SK-N-SH (cell line): Measurements from ENCODE around the gene MIOS. TPM values are rescaled to one million over a fixed set of nuclear protein-coding genes. Genes with fewer than 3 reads are reported as not detected.

Experiments
- CTCF ChIA-PET: fragments of 300-600, 350-600 bp; formaldehyde crosslinking; extraction: SDS; loops from one replicate; lab custom pipeline; 2021; lab: Yijun Ruan, JAX
- POLR2A ChIA-PET: fragments of 350-600 bp; sonication (Branson Sonifier 250); formaldehyde crosslinking; extraction: SDS; loops from one replicate; lab custom pipeline; 2020; ENCODE audit warnings: antibody characterized with exemption, inconsistent platforms; lab: Yijun Ruan, JAX
- DNase-seq: peaks from one replicate; pipeline ENCODE4 v3.0.0; 2012
- H2AFZ ChIP-seq: fragments of 200-600 bp; sonication (generic); 2 replicates; pipeline ENCODE4 v1.8.1; 2016; ENCODE audit warnings: antibody characterized with exemption, mild to moderate bottlenecking, low read depth
- H3F3A ChIP-seq: fragments of 200-600 bp; sonication (generic); replicated peaks from 2 replicates; pipeline ENCODE3; 2016; ENCODE audit warnings: antibody characterized with exemption, mild to moderate bottlenecking; ENCODE audit not compliant: insufficient read depth
- H3K27ac ChIP-seq, 2 experiments: fragments of 200-500 bp in 1 of 2; fragments of 200-600 bp in 1 of 2; sonication (Bioruptor generic) in 1 of 2; sonication (generic), shearing (Covaris generic) in 1 of 2; 2 replicates each; pipeline versions ENCODE4 v1.5.1 to v1.6.1; 2014 to 2016; ENCODE audit warnings: low read depth in 2 of 2, inconsistent platforms in 1 of 2, low read length in 1 of 2, mild to moderate bottlenecking in 1 of 2, mixed read lengths in 1 of 2
- H3K27me3 ChIP-seq: fragments of 200-600 bp; sonication (generic), shearing (Covaris generic); 2 replicates; pipeline ENCODE4 v1.6.1; 2016; ENCODE audit warnings: mixed run types; ENCODE audit not compliant: insufficient read depth
- H3K36me3 ChIP-seq, 2 experiments: fragments of 200-500 bp in 1 of 2; fragments of 200-600 bp in 1 of 2; sonication (Bioruptor generic) in 1 of 2; sonication (generic) in 1 of 2; replicated peaks in 1 of 2; 2 replicates each; pipeline versions ENCODE3 to v1.5.1; 2014 to 2016; ENCODE audit warnings: low read length in 1 of 2, mild to moderate bottlenecking in 1 of 2; ENCODE audit not compliant: insufficient read depth in 2 of 2, control insufficient read depth in 1 of 2
- H3K4me1 ChIP-seq, 2 experiments: fragments of 200-500 bp in 1 of 2; fragments of 200-600 bp in 1 of 2; sonication (Bioruptor generic) in 1 of 2; sonication (generic), shearing (Covaris generic) in 1 of 2; 2 replicates each; pipeline versions ENCODE4 v1.5.1 to v1.6.1; 2014 to 2016; ENCODE audit warnings: low read depth in 1 of 2, low read length in 1 of 2, mixed run types in 1 of 2; ENCODE audit not compliant: insufficient read depth in 2 of 2, control insufficient read depth in 1 of 2
- H3K4me2 ChIP-seq: fragments of 200-600 bp; sonication (generic), shearing (Covaris generic); 2 replicates; pipeline ENCODE4 v1.6.1; 2017; ENCODE audit warnings: mixed run types
- H3K4me3 ChIP-seq, 2 experiments: fragments of 200-500 bp in 1 of 2; fragments of 200-600 bp in 1 of 2; sonication (Bioruptor generic) in 1 of 2; sonication (generic), shearing (Covaris generic) in 1 of 2; 2 replicates each; pipeline versions ENCODE4 v1.5.1 to v1.8.1; 2014 to 2016; ENCODE audit warnings: low read depth in 2 of 2, inconsistent platforms in 1 of 2, low read length in 1 of 2, mild to moderate bottlenecking in 1 of 2, mixed read lengths in 1 of 2, moderate library complexity in 1 of 2
- H3K79me2 ChIP-seq: fragments of 200-600 bp; sonication (generic); 2 replicates; pipeline ENCODE4 v1.8.1; 2017; ENCODE audit warnings: mild to moderate bottlenecking; ENCODE audit not compliant: insufficient read depth
- H3K9ac ChIP-seq: fragments of 200-600 bp; sonication (generic); 2 replicates; pipeline ENCODE4 v1.6.1; 2017; ENCODE audit warnings: mixed run types
- H3K9me2 ChIP-seq: fragments of 200-600 bp; sonication (generic); 2 replicates; pipeline ENCODE4 v1.6.1; 2017; ENCODE audit warnings: mixed run types
- H3K9me3 ChIP-seq: fragments of 200-600 bp; sonication (generic); 2 replicates; pipeline ENCODE4 v1.6.1; 2017; ENCODE audit warnings: mixed run types, mild to moderate bottlenecking, moderate library complexity
- H4K20me1 ChIP-seq: fragments of 200-600 bp; sonication (generic); 2 replicates; pipeline ENCODE4 v1.6.1; 2017; ENCODE audit warnings: mild to moderate bottlenecking, mixed run types; ENCODE audit not compliant: insufficient read depth
- CHD2 ChIP-seq: fragments of 150-350 bp; IDR thresholded peaks from 2 replicates; pipeline ENCODE4 v1.6.1; 2018; ENCODE audit warnings: low read length; ENCODE audit not compliant: partially characterized antibody
- ELF1 ChIP-seq: IDR thresholded peaks from 2 replicates; pipeline ENCODE4 v1.4.0; 2012
- EP300 ChIP-seq, 2 experiments: IDR thresholded peaks; 2 replicates each; pipeline versions ENCODE4 v1.4.0 to v1.6.1; 2012; ENCODE audit warnings: borderline replicate concordance in 1 of 2, low read depth in 1 of 2, low read length in 1 of 2
- EZH2phosphoT487 ChIP-seq: fragments of 200-600 bp; sonication (generic); IDR thresholded peaks from 2 replicates; pipeline ENCODE4 v1.6.1; 2017; ENCODE audit warnings: low read depth, mixed run types, mild to moderate bottlenecking, antibody characterized with exemption, moderate library complexity, borderline replicate concordance
- FOSL2 ChIP-seq: IDR thresholded peaks from 2 replicates; pipeline ENCODE4 v1.4.0; 2012; ENCODE audit warnings: low read depth, mild to moderate bottlenecking, moderate library complexity, borderline replicate concordance
- FOXJ3 ChIP-seq: sonication (generic); formaldehyde crosslinking; IDR thresholded peaks from 2 replicates; pipeline ENCODE4 v1.5.1; 2020; ENCODE audit warnings: mild to moderate bottlenecking, missing genetic modification reagents
- FOXM1 ChIP-seq: IDR thresholded peaks from 2 replicates; pipeline ENCODE4 v1.4.0; 2012; ENCODE audit warnings: low read depth, mild to moderate bottlenecking
- GABPA ChIP-seq: IDR thresholded peaks from 2 replicates; pipeline ENCODE4 v1.4.0; 2012; ENCODE audit warnings: low read depth, mild to moderate bottlenecking
- GATA2 ChIP-seq: sonication (generic); formaldehyde crosslinking; IDR thresholded peaks from 2 replicates; pipeline ENCODE4 v1.5.0; 2020; ENCODE audit warnings: mild to moderate bottlenecking, missing genetic modification reagents
- IRF3 ChIP-seq: fragments of 150-350 bp; IDR thresholded peaks from 2 replicates; pipeline ENCODE4 v1.6.1; 2016; ENCODE audit warnings: mild to moderate bottlenecking, low read depth, low read length
- MAX ChIP-seq: IDR thresholded peaks from 2 replicates; pipeline ENCODE4 v1.4.0; 2012; ENCODE audit warnings: low read depth
- MEF2A ChIP-seq: IDR thresholded peaks from 2 replicates; pipeline ENCODE4 v1.4.0; 2012; ENCODE audit warnings: low read depth, borderline replicate concordance
- NFIC ChIP-seq: IDR thresholded peaks from 2 replicates; pipeline ENCODE4 v1.4.0; 2012; ENCODE audit warnings: borderline replicate concordance
- RAD21 ChIP-seq: IDR thresholded peaks from 2 replicates; pipeline ENCODE4 v1.6.1; 2012; ENCODE audit warnings: mild to moderate bottlenecking, low read length
- RCOR1 ChIP-seq: fragments of 150-350 bp; IDR thresholded peaks from 2 replicates; pipeline ENCODE4 v1.6.1; 2017; ENCODE audit warnings: antibody characterized with exemption, low read length
- RFX5 ChIP-seq: IDR thresholded peaks from 2 replicates; pipeline ENCODE4 v1.6.1; 2012; ENCODE audit warnings: mild to moderate bottlenecking, improper control_type of control experiment, low read length
- RXRA ChIP-seq: IDR thresholded peaks from 2 replicates; pipeline ENCODE4 v1.4.0; 2012; ENCODE audit warnings: low read depth, mild to moderate bottlenecking, borderline replicate concordance
- SIN3A ChIP-seq: IDR thresholded peaks from 2 replicates; pipeline ENCODE4 v1.6.1; 2012; ENCODE audit warnings: low read depth, mild to moderate bottlenecking, low read length, moderate library complexity, borderline replicate concordance
- SMC3 ChIP-seq: IDR thresholded peaks from 2 replicates; pipeline ENCODE4 v1.6.1; 2012; ENCODE audit warnings: low read depth, low read length, improper control_type of control experiment
- TAF1 ChIP-seq: IDR thresholded peaks from 2 replicates; pipeline ENCODE4 v1.6.1; 2012; ENCODE audit warnings: low read depth, mild to moderate bottlenecking, low read length, moderate library complexity, borderline replicate concordance
- TEAD4 ChIP-seq: IDR thresholded peaks from 2 replicates; pipeline ENCODE4 v1.4.0; 2012; ENCODE audit warnings: mild to moderate bottlenecking, borderline replicate concordance; ENCODE audit not compliant: insufficient read depth
- USF1 ChIP-seq: IDR thresholded peaks from 2 replicates; pipeline ENCODE4 v1.4.0; 2012; ENCODE audit warnings: low read depth, borderline replicate concordance
- WGBS: methylation state at CpG from one replicate; pipeline ENCODE4 v1.1.6; 2017; ENCODE audit warnings: low lambda C conversion rate; 5-methylcytosine and 5-hydroxymethylcytosine counted together
- polyA plus RNA-seq, 3 experiments: library from polyadenylated mRNA; depleted of rRNA; stranded (reverse); fragments of >200 nt; gene quantifications; 2 replicates each; pipeline ENCODE4 v1.2.3, GENCODE V29; 2012

The MIOS gene
- polyA plus RNA-seq, 1 of the 3 experiments (the other 2 are of a cell fraction) = 16.4 TPM

- Histone ChIP-seq H3K27me3 (no peaks in the 10 kb centered on the region), H3F3A (no peaks in the 10 kb centered on the region), H3K9me3 (no peaks in the 10 kb centered on the region), H3K4me2 (peak overlapping the region; percentile 81), H3K9me2 (no peaks in the 10 kb centered on the region), H3K4me1 (peaks cover 0 to 21% of the 10 kb centered on the region in 2 experiments; a peak in 2 of 4 replicates), H3K79me2 (peaks cover 42% of the 10 kb centered on the region), H3K4me3 (peak overlapping the region; percentile 79 to 85; a peak in 3 of 4 replicates), H3K36me3 (peaks cover 3 to 8% of the 10 kb centered on the region in 2 experiments), H3K9ac (peak overlapping the region; percentile 68; the same call in 1 of the 2 replicates), H3K27ac (peak overlapping the region in 1 of 2 experiments; percentile 96; a peak in 3 of 4 replicates), H2AFZ (peak overlapping the region; percentile 91), H4K20me1 (no peaks in the 10 kb centered on the region)
- POLR2A ChIA-PET = interaction anchor here (0.6 to 1.6 kb wide), 4 partner anchors 39 to 649 kb away, joined by 3 to 6 read pairs (median 3); partner anchors contain the start of gene C1GALT1
- CTCF ChIA-PET = interaction anchor here (0.7 to 4.3 kb wide), 13 partner anchors 10 to 654 kb away, joined by 3 to 23 read pairs (median 4); no protein-coding TSS in a partner anchor
- no peak for DNase-seq
- 81% methylated on average over 6 of the region's 6 CpGs for WGBS
- TF ChIP-seq RAD21 (no peak), USF1 (no peak), MEF2A (no peak), NFIC (no peak), RFX5 (no peak), GABPA (no peak), GATA2 (no peak), FOXM1 (no peak), IRF3 (no peak), ELF1 (no peak), FOSL2 (no peak), SMC3 (no peak), TEAD4 (no peak), RCOR1 (no peak), MAX (no peak), EP300 (IDR thresholded peaks at IDR 0.05; ENCODE audit: borderline replicate concordance in 1 of 2, low read depth in 1 of 2, low read length in 1 of 2) (no peak), TAF1 (no peak)
Measured at GRCh38 chr7:7642081-7642480, 75.4 kb downstream of the MIOS start.

GRCh38 chr7:7647495-7648036 lies 80.9 kb downstream of the MIOS start:
- Histone ChIP-seq H3F3A (no peaks in the 10 kb centered on the region), H3K4me3 (no peak overlapping the region), H3K79me2 (peaks cover 21% of the 10 kb centered on the region; the same call in 1 of the 2 replicates), H3K9me3 (no peaks in the 10 kb centered on the region), H3K27ac (no peak overlapping the region), H3K9ac (no peak overlapping the region), H3K36me3 (no peaks in the 10 kb centered on the region), H2AFZ (no peak overlapping the region), H3K4me2 (no peak overlapping the region), H3K9me2 (no peaks in the 10 kb centered on the region), H3K4me1 (peaks cover 0 to 16% of the 10 kb centered on the region in 2 experiments; a peak in 2 of 4 replicates), H3K27me3 (no peaks in the 10 kb centered on the region), H4K20me1 (no peaks in the 10 kb centered on the region)
- ChIA-PET POLR2A (no interaction called here), CTCF (interaction anchor here (0.6 to 0.9 kb wide), 3 partner anchors 12 to 34 kb away, joined by 3 read pairs; no protein-coding TSS in a partner anchor)
- DNase-seq = no peak
- TF ChIP-seq ELF1 (no peak), RCOR1 (no peak), TEAD4 (no peak), EP300 (IDR thresholded peaks at IDR 0.05; ENCODE audit: borderline replicate concordance in 1 of 2, low read depth in 1 of 2, low read length in 1 of 2) (no peak), CHD2 (no peak), MEF2A (no peak), FOXJ3 (CRISPR knock-in tag) (no peak), EZH2phosphoT487 (no peak), RXRA (no peak), SIN3A (no peak), NFIC (no peak), TAF1 (no peak)
- WGBS = 70% methylated on average over 6 of the region's 6 CpGs
